SU-DHL-6 (cell line): Measurements from ENCODE around the gene ARFGAP3.
"Not testable (repeated sequence)": the region's sequence is repeated elsewhere in the genome, so short reads cannot be mapped to it uniquely, and the experiment has no call there.

Source experiments
- H2AFZ ChIP-seq: fragments of 200-600 bp; sonication (generic); 2 replicates; pipeline ENCODE4 v1.6.1; 2014; ENCODE audit warnings: low read depth, mild to moderate bottlenecking, moderate library complexity, mixed read lengths, antibody characterized with exemption, low read length; ENCODE audit not compliant: severe bottlenecking
- H3F3A ChIP-seq: fragments of 200-600 bp; shearing (Covaris generic); 2 replicates; pipeline ENCODE4 v1.6.0; 2016; ENCODE audit warnings: antibody characterized with exemption, mild to moderate bottlenecking; ENCODE audit not compliant: insufficient read depth
- H3K27ac ChIP-seq: fragments of 200-600 bp; sonication (generic); 2 replicates; pipeline ENCODE4 v1.5.1; 2016; ENCODE audit warnings: low read depth, mild to moderate bottlenecking, low read length, moderate library complexity, mixed read lengths
- H3K27me3 ChIP-seq: fragments of 200-600 bp; sonication (generic), shearing (Covaris generic); 2 replicates; pipeline ENCODE4 v1.6.0; 2014; ENCODE audit warnings: mild to moderate bottlenecking, low read length
- H3K36me3 ChIP-seq: fragments of 200-600 bp; sonication (generic); 2 replicates; pipeline ENCODE4 v1.6.1; 2014; ENCODE audit warnings: mild to moderate bottlenecking, low read length, mixed read lengths
- H3K4me2 ChIP-seq: fragments of 300-600, 200-600 bp; shearing (Covaris generic), sonication (generic); 2 replicates; pipeline ENCODE4 v1.6.0; 2014; ENCODE audit warnings: low read length, low read depth, mild to moderate bottlenecking; ENCODE audit not compliant: poor library complexity, severe bottlenecking
- H3K4me3 ChIP-seq: fragments of 200-600 bp; sonication (generic); 2 replicates; pipeline ENCODE4 v1.5.1; 2014; ENCODE audit warnings: antibody characterized with exemption, low read length, mild to moderate bottlenecking, mixed read lengths; ENCODE audit not compliant: insufficient read depth, poor library complexity, severe bottlenecking
- H3K79me2 ChIP-seq: fragments of 200-600 bp; sonication (generic); 2 replicates; pipeline ENCODE4 v1.6.1; 2014; ENCODE audit warnings: mild to moderate bottlenecking, low read length, moderate library complexity; ENCODE audit not compliant: insufficient read depth
- H3K9ac ChIP-seq: fragments of 200-600 bp; sonication (generic); 2 replicates; pipeline ENCODE4 v1.7.0; 2014; ENCODE audit warnings: mild to moderate bottlenecking, low read length
- H3K9me2 ChIP-seq: fragments of 200-600 bp; sonication (generic); replicated peaks from 2 replicates; pipeline ENCODE4 v1.6.1; 2014; ENCODE audit warnings: low read length; ENCODE audit not compliant: insufficient read depth
- H3K9me3 ChIP-seq: fragments of 200-600 bp; sonication (generic); 2 replicates; pipeline ENCODE4 v1.6.1; 2014; ENCODE audit warnings: low read length, mixed read lengths; ENCODE audit not compliant: insufficient read depth
- H4K20me1 ChIP-seq: fragments of 200-600 bp; sonication (generic); 2 replicates; pipeline ENCODE4 v1.6.1; 2014; ENCODE audit warnings: low read depth, mild to moderate bottlenecking, antibody characterized with exemption, low read length, moderate library complexity, mixed read lengths
- CTCF ChIP-seq: fragments of 200-600 bp; sonication (generic); IDR thresholded peaks from one replicate; pipeline ENCODE4 v1.5.1; 2017; ENCODE audit warnings: antibody characterized with exemption, mild to moderate bottlenecking, low read length, moderate library complexity; ENCODE audit not compliant: insufficient read depth, poor library complexity, severe bottlenecking
- EZH2phosphoT487 ChIP-seq: fragments of 200-600 bp; sonication (generic), shearing (Covaris generic); conservative IDR thresholded peaks from 2 replicates; pipeline ENCODE4 v1.6.1; 2018; ENCODE audit warnings: mild to moderate bottlenecking, antibody characterized with exemption, low read length, moderate library complexity, mixed read lengths

The ARFGAP3 gene

DNA sequence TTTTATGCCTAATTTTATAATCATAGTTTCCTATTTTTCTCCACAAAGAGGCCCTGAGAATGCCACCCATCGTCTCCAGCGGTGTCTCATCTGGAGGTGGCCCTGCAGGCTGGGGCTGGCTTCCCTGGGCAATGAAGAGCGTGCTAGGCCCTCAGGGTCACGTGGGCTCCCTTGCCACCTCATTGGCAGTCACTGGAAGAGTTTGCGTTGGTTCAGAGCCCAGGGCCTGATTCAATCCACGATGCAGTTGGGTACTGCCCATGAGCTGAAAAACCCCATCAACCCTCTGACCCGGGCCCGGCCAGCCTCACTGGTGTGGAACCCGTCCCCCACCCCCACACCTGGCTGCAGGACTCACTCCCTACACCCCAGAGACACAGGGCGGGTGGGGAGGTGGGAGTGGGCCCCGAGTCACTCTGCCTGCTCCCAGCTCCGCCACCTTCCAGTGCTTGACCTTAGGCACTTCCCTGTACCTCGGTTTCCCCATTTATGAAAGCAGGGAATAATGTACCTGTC lies 93.0 kb downstream of the ARFGAP3 start:
- H3K27me3 ChIP-seq = no peaks in the 10 kb centered on the region
- H3K4me3 ChIP-seq = no peak overlapping the region
- H3K9me2 ChIP-seq = no peaks in the 10 kb centered on the region
- no peaks in the 10 kb centered on the region for H4K20me1 ChIP-seq
- TF ChIP-seq EZH2phosphoT487 = no peak
- H3F3A ChIP-seq = peaks cover 12% of the 10 kb centered on the region
- no peaks in the 10 kb centered on the region for H3K79me2 ChIP-seq
- H3K36me3 ChIP-seq = no peaks in the 10 kb centered on the region
- no peak overlapping the region for H3K4me2 ChIP-seq
- H2AFZ ChIP-seq = no peak overlapping the region
- H3K27ac ChIP-seq = 0 out of 2 replicates have a peak overlapping the region, but pooled peaks have one; percentile 54
- no peaks in the 10 kb centered on the region for H3K9me3 ChIP-seq
- H3K9ac ChIP-seq = no peak overlapping the region

DNA sequence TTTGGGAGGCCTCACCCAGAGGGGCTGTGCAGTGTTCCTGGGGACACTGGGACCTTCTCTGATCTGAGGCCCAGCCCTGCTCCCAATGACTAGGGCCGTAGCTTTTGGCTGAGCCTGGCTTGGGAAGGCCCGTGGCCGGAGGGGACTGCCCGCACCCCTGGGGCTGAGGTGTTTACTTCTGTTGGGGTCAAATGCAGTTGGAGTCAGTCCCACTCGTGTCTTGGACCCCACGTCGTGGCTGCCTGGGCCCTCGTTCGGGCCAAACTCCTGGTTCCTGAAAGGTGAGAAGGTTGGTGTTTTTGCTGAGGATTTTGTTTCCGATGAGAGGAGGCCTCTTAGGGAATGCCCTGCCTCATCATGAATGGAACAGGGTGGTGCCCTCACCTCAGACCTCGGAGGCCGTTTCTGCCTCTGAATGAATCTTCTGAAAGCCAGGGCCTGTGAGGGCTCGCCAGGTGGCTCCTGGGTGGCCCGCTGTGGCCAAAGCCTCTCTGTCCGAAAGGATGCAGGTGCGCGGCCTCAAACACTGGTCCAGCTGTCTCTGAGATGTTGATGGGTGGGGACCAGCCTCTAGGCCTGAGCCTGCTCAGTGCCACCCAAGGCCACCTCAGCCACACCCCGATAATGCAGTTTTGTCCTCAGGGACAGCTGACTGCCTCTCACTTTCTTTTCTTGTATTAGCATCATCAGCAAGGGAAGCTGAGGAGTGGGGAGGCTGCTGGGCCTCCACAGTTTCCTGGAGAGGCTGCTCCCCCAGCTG lies 96.1 kb downstream of the ARFGAP3 start:
- TF ChIP-seq EZH2phosphoT487 (no peak), CTCF (no peak)
- peak overlapping the region; percentile 88 for H3K27ac ChIP-seq
- no peak overlapping the region for H2AFZ ChIP-seq
- no peaks in the 10 kb centered on the region for H3K27me3 ChIP-seq
- no peaks in the 10 kb centered on the region for H3K9me2 ChIP-seq
- H3K4me3 ChIP-seq = no peak overlapping the region
- peak overlapping the region; percentile 49 for H3K4me2 ChIP-seq
- no peaks in the 10 kb centered on the region for H3K36me3 ChIP-seq
- peaks cover 15% of the 10 kb centered on the region for H3F3A ChIP-seq
- H3K9me3 ChIP-seq = no peaks in the 10 kb centered on the region
- peak overlapping the region; percentile 34; the same call in 1 of the 2 replicates for H3K9ac ChIP-seq
- H4K20me1 ChIP-seq = no peaks in the 10 kb centered on the region
- H3K79me2 ChIP-seq = no peaks in the 10 kb centered on the region

- Histone ChIP-seq H3F3A (peaks cover 15% of the 10 kb centered on the region), H3K9me3 (no peaks in the 10 kb centered on the region), H3K9ac (no peak overlapping the region), H3K79me2 (no peaks in the 10 kb centered on the region), H3K9me2 (no peaks in the 10 kb centered on the region), H3K4me2 (no peak overlapping the region), H3K4me3 (no peak overlapping the region), H4K20me1 (no peaks in the 10 kb centered on the region), H2AFZ (no peak overlapping the region), H3K36me3 (no peaks in the 10 kb centered on the region), H3K27ac (no peak overlapping the region), H3K27me3 (no peaks in the 10 kb centered on the region)
- TF ChIP-seq CTCF = no peak
- no peak for TF ChIP-seq EZH2phosphoT487
Measured at GRCh38 chr22:42758931-42759629, 98.0 kb downstream of the ARFGAP3 start.

GRCh38 chr22:42755553-42755952 lies 101.5 kb downstream of the ARFGAP3 start:
- H3K4me3 ChIP-seq, H3F3A ChIP-seq, H3K27ac ChIP-seq, H3K36me3 ChIP-seq, H3K27me3 ChIP-seq, H3K79me2 ChIP-seq, H4K20me1 ChIP-seq, H3K9ac ChIP-seq, H2AFZ ChIP-seq, H3K9me3 ChIP-seq, H3K9me2 ChIP-seq, H3K4me2 ChIP-seq: not testable (repeated sequence)

DNA sequence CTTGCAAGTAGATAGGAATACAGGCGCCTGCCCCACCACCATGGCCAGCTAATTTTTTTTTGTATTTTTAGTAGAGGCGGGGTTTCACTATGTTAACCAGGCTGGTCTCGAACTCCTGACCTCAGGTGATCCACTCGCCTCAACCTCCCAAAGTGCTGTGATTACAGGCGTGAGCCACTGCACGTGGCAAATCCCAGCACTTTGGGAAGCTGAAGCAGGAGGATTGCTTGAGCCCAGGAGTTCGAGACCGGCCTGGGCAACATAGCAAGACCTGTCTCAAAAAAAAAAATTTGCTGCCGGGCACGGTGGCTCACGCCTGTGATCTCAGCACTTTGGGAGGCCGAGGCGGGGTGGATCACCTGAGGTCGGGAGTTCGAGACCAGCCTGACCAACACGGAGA lies 102.0 kb downstream of the ARFGAP3 start:
- not testable (repeated sequence) for H3K79me2 ChIP-seq, H2AFZ ChIP-seq, H4K20me1 ChIP-seq, H3K27ac ChIP-seq, H3K4me3 ChIP-seq, H3K27me3 ChIP-seq, H3K36me3 ChIP-seq, H3K4me2 ChIP-seq, H3K9ac ChIP-seq, H3F3A ChIP-seq, H3K9me2 ChIP-seq, H3K9me3 ChIP-seq
